Measurements from ENCODE around the gene EIF3L.
A peak's percentile ranks its signal among the peaks of the same experiment; 100 is the strongest.
"Not testable (repeated sequence)": the region's sequence is repeated elsewhere in the genome, so short reads cannot be mapped to it uniquely, and the experiment has no call there.

EIF3L gene

GRCh38 chr22:37849089-37849751, at the start of gene EIF3L:
EIF3L (plus strand) TSS chr22:37849419; CDS start chr22:37849450, 31 bp downstream.
- DNase-seq, result peak; percentile 86 to 91

GRCh38 chr22:37799979-37800378, 49.2 kb upstream of the EIF3L start:
- DNase-seq, result not testable (repeated sequence)

DNA sequence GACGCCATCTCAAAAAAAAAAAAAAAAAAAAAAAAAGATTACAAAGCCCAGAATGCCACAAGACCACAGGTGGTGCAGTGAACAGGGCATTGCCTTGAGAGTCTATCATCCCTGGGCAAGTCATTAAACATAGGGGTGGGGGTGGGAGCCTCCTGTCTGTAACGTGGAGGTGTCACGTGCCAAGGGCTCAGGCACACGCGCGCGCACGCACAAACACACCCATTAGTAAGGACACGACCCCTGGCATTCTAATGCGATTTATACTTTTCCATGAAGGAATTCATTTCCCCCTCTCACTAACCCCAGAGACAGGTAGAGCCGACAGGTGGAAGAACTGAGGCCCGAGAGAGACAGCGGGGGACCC, 47.3 kb upstream of the EIF3L start:
- peak; percentile 20 to 27 for DNase-seq

- DNase-seq, result peak; percentile 34 to 79
Observed at GRCh38 chr22:37802310-37803194, 46.7 kb upstream of the EIF3L start.

- DNase-seq, result peak in 1 of 2 experiments; percentile 41
Observed at GRCh38 chr22:37803195-37803638, 46.0 kb upstream of the EIF3L start.

- no peak for DNase-seq
Observed at GRCh38 chr22:37803639-37804351, 45.4 kb upstream of the EIF3L start.

DNA sequence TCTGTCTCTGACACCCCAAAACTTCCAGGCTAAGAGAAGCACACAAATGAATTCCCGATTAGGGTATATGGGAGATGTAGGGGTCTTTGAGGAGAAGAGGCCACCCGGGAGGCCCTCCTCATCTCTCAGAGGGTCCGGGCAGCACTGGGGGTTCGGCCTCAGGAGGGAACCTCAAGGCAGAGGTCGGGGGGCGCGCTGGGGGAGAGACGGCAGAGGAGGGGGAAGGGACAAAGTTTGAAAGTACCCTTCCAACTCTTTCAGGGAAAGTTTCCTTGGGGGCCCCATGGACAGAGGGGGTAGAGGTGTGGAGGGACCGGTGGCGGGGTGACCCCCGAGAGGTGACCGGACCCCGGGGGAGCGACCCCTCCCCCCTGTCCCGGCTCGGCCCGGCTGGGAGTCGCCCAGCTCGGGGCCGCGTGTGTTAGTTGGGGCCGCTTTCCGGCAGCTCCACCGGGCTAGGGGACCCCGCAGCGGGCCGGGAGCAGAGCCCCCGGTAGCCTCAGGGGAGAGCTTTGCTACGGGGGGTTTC, 44.8 kb upstream of the EIF3L start:
- no peak for DNase-seq

GRCh38 chr22:37804881-37805809, 44.1 kb upstream of the EIF3L start:
- DNase-seq, result peak; percentile 65 to 66

GRCh38 chr22:37805810-37806277, 43.4 kb upstream of the EIF3L start:
- DNase-seq, result no peak

GRCh38 chr22:37806409-37807333, 42.5 kb upstream of the EIF3L start:
- DNase-seq, result no peak

DNA sequence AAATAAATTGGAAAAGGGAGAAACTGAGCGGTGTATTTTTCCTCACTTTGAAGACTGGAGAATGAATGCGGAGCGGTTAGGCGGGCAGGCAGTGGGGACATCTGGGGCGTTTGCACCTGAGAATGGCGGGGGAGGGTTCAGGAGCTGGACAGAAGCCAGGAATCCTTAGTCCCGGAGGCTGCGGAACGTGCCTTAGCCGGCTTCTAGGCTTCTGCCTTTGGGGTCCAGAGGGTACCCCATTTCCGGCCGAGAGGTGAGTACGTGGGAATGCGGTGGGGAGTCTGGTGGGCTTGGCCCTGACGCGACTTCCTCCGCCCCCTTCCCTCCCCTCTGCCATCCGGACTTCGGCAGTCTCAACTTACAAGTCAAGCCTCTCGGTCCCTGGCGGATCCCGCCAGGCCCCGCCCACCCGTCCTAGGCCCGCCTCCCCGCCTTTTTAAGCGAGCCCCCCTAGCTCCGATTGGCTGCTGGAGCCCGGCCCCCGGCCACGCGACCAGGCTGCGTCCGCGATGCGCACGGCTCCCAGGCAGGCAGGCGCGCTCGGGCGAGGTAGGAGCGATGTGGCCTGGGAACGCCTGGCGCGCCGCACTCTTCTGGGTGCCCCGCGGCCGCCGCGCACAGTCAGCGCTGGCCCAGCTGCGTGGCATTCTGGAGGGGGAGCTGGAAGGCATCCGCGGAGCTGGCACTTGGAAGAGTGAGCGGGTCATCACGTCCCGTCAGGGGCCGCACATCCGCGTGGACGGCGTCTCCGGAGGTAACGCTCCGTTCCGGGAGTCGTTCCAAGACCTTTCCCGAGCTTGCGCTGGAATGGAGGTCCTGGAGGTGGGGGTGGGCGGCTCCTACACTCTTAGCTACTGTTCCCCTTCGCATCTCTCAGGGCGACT, 41.6 kb upstream of the EIF3L start, which contains the start of gene GCAT:
TSS of gene GCAT (plus strand) at position 525 of the 884 bp plus-strand sequence. CDS start at position 559, 34 bp downstream.
- DNase-seq, result peak; percentile 86 to 92

DNA sequence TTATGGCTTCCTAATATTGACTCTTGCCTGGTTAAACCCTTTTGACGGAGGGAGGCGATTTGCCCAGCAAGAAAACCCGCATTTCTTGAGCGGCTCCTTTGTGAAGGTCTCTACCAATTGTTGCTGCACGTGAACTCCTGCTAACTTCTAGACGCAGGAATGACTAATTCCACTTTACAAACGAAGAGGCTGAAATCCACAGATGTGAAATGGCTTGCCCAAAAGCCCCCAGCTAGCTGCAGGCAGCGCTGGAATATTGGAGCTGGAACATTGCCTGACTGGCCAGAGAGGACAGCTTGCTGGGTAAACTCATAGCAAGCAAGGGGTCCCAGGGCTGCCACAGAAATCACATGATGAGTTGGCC, 40.9 kb upstream of the EIF3L start:
- no peak for DNase-seq

DNA sequence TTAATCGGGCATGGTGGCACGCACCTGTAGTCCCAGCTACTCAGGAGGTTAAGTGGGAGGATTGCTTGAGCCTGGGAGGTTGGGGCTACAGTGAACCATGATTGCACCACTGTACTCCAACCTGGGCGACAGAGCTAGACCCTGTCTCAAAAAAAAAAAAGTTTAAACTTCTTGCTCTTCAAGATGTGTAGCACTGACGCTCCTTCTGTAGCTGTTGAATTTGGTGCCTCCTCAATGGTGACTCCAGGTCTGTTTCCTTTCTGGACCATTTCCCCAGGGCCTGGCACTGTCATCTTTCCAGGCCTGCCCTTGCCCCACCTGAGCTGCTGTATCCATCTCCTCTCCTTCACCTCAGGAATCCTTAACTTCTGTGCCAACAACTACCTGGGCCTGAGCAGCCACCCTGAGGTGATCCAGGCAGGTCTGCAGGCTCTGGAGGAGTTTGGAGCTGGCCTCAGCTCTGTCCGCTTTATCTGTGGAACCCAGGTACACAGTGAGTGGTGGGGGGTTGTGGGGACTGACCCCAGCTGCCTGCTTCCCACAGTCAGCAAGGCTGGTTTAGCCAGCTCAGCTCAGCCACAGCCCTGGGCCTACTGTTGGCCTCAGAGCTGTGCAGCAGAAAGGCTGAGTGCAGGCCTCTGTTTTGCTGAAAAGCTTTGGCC, 39.4 kb upstream of the EIF3L start:
- DNase-seq, result no peak

- DNase-seq, result no peak
Observed at GRCh38 chr22:37811867-37812266, 37.4 kb upstream of the EIF3L start.

GRCh38 chr22:37812869-37813678, 36.1 kb upstream of the EIF3L start:
- DNase-seq, result no peak

- no peak for DNase-seq
Observed at GRCh38 chr22:37815593-37815992, 33.6 kb upstream of the EIF3L start.

GRCh38 chr22:37816543-37817180, 32.6 kb upstream of the EIF3L start:
- no peak for DNase-seq

Data from SHP77 (cell line).